Measurements from ENCODE around the gene TRHDE.

TRHDE gene

DNA sequence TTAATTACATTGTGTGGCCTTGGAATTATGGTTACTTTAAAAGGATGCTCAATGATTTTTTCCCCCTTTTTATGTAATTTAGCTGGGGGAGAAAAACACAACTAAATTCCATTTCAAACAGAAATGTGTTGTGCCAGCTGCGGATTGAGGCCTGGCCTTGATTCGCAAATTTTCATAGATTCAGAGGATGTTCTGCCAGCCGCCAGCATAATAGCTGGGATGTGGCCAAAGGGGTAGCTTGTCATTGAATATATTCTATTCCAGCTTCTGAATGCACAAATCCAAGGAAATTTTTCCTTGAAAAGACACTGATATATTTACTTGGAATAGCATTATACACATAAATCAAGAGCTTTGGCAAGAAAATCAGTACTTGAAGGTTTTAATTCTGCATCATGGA, 43.7 kb downstream of the TRHDE start:
- DNase-seq (ENCODE audit: low spot score): peak; percentile 23

DNA sequence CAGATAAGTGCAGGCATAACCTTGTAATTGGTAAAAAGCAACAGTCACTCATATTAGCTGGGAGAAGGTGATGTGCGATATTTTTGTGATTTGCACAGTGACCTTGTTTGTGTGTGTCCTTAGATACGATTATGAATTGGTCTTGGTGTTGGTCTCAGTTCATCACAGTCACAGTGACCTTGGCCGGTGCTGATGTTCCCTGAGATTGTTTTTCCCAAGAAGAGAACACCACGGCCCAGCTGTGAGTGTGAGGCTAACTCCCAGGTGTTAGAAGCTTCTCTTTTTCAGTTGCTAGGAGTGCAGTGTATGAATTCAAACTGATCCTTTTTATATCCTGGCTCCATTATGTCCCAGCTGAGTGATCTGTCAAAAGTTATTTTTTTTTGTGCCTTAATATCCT, 46.2 kb downstream of the TRHDE start:
- no peak for DNase-seq (ENCODE audit: low spot score)

DNA sequence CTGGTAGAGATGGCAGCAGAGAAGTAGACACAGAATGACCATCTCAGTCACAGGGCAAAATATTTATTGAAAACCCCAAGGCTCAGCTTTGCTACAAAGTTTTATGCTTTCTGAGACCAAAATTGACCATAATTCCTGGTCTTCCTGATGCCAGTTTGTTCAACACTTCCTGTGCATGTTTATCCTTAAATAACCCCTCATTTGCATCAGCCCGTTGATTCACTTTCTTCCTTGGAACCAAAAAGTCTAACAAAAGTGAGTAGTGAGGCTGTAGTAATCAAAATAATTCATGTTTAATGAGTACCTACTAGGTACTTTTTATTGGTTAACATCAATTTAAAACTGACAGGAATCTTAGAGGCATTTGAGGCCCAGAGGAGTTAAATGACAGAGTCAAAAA, 51.7 kb downstream of the TRHDE start:
- no peak for DNase-seq (ENCODE audit: low spot score)

DNA sequence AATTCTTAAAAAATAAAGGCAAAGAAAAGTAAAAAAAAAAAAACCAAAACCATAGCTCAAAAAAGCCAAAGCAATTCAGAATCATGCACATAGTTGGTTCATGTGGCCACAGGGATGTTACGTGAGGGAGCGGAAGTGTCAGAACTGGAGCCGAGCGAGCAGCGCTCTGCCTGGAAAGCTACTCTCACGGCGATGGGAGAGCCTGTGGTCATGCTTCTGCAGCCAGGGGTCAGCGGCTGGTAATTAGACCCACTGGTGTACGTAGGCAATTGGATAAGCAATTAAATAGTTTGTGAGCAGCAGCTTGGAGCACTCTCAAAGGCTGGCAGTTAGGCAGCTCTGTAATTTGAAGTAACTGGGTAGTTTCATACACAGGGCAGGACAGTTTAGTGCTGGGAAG, 58.1 kb downstream of the TRHDE start:
- peak; percentile 19 for DNase-seq (ENCODE audit: low spot score)

DNA sequence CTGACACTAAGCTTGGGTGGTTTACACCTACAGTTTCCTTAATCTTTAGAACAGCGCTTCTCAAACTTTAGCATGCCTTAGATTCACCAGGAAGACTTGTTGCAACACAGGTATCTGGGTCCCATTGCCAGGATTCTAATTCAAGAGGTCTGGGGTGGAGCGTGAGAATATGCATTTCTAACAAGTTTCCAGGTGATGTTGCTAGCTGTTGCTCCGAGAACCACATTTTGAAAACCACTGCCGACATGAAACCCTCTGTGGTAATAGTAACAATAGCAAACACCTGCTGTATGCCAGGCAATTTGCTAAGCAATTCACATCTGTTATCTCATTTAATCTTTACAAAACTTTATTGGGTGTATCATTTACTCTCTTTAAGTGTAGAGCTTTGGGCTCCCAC, 58.6 kb downstream of the TRHDE start:
- no peak for DNase-seq (ENCODE audit: low spot score)

DNA sequence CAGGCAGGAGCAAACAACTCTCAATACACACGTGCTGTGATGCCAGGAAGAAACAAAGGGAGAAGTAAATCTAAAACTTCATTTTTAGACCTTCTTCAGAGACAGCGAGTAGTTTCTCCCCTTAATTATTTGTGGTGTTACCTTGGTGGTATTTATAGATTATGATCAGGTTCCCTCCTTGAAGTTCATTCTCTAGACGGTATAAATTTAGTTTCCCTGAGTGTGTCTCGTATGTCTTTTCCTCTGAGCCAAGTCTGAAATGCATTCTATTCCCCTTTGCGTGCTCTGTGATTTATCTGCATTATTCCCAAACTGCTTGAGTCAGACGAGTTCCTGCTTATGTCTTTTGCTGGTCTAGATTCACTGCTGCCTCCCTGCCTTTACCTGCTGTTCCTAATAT, 65.2 kb downstream of the TRHDE start:
- DNase-seq (ENCODE audit: low spot score): no peak

DNA sequence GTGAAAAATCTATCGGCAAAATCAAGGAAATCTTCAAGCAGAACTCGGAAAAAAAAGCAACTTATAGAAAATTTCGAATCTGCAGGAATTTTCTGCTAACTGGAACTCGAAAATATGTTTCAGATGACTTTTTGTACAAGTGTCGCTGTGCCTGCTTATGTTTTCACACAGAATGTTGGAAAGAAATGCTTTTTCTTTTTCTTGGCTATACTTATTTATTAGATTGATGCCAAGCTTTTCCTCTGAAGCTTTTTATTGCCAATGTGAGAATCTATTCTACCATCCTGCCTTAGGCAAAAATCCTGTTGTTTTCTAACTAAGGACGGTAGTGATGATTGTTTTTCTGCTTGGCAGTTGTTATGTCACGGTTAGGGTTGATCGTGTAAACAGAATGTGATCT, 65.8 kb downstream of the TRHDE start:
- no peak for DNase-seq (ENCODE audit: low spot score)

DNA sequence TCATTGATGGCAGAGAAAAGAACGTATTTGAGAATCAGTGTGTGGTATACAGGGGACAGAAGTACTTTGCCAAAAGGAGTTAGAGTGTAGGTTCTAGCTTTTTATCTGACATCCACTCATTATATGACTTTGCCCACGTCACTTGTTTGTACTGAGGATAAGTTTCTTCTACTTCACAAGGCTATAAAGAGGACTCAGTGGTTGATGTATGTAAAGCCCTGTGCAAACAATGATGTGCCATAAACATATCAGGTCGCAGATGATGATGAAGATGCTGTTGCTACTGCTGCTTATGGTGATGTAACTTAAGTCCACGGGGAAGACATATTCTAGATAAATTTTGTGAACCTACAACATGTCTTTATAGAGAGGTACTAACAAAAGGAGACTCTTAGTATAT, 66.3 kb downstream of the TRHDE start:
- no peak for DNase-seq (ENCODE audit: low spot score)

DNA sequence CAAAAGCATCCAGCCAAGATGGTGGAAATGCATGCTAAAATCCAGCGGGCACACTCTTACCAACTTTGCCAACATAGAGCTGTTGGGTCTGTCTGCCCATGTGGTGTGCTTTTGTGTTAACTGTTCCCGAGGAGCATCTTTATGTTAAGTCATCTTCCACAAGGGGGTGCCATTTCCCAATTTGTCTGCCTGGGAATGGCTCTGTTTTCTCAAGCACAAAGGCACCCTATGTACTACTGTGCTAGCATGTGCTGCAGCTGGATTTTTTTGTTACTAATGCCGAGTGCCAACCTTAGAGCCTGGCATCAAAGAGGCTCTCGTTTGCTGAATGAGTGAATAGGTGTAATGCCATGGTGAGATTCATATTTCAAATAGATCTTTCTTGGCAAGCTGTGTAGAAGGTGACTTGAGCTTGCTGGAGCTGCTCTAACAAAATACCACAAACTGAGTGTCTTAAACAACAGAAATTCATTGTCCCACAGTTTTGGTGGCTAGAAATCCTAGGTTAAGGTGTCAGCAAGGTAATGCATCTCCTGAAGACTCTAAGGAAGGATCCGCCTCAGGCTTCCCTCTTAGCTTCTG, 74.3 kb downstream of the TRHDE start:
- peak; percentile 92 for DNase-seq (ENCODE audit: low spot score)

DNA sequence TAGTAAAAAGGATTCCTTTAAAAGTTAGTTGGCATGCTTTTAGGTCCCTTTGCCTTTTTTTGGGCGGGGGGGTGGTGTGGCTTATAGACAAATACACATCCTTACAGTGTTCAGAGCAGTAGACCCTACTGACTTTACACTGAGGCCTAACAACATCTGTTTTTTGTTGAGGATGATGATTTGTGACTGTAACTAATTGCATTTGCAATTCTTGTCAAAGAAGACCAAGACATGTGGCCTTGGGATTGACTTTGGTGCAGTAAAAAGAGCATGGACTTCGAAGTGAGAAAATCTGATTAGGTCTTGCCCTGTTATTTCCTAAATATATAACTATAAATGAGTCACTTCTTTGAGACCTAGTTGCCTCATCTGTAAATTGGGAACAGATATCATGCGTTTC, 77.3 kb downstream of the TRHDE start:
- no peak for DNase-seq (ENCODE audit: low spot score)

DNA sequence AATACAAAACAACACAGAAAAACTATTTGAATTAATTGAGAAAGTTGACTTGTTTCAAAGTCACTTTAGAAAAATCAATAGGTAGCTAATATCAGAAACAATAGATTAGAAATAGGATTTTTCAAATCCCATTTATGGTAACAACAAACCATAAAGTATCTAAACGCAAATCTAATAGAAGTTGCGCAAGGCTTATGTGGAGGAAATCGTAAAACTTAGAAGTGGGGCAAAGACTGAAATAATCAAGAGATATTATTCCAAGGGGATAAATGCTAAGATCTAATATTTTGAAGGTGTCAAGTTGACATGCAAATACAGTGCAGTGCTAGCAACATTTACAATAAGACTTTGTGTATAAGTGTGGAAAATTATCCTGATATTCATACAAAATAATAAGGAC, 87.2 kb downstream of the TRHDE start:
- DNase-seq (ENCODE audit: low spot score): no peak

DNA sequence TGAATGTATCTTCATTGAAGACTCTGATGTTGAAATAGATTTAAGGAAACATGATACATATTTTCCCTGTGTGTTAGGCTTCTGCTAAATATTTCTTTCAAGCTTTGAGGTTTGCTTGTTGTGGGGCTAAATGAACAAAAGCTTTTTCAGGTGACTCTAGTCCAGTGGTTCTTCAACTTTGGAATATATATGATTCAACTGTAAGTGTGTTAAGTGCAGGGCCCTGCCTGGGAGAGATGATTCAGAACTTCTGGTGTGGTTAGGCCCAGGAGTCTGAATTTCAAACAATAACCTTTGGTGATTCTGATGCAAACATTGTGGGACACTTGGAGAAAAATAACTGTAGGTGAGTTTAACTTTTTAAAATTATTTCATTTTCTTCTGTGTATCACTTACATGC, 93.0 kb downstream of the TRHDE start:
- no peak for DNase-seq (ENCODE audit: low spot score)

DNA sequence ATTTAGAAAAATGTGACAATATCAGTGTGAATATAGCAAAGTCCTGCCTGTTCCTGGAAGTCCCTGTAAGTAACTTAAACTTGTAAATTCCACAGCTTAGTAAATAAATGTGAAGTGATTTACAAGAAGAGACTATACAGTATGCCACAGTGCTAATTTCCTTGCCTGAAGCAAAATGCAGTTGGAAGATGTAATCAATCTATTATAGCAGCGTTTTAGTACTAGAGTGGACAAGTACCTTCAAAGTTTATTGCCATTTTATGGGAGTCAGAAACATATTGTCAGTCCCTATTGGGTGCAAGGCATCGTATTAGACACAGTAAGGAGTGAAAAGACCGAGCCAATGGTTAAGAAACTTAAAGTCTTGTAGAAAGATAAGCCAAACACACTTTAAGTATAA, 94.1 kb downstream of the TRHDE start:
- no peak for DNase-seq (ENCODE audit: low spot score)

DNA sequence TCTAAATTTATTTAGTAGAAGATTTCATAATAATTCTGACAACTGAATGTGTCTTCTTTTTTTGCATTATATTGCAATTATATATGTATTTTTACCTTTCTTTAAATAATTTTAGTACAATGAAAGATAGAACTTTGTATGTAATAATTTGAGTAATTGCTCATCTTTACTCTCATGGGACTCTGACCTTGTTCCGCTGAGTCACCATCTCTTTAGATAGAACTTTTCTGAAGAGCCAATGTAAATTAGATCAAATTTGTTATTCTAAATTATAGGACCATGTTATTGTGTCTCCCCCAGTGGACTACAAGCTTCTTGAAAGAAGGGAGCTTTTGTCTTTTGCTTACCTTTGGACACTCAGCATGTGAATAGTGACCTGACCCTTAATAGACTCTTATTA, 96.1 kb downstream of the TRHDE start:
- DNase-seq (ENCODE audit: low spot score): no peak

DNA sequence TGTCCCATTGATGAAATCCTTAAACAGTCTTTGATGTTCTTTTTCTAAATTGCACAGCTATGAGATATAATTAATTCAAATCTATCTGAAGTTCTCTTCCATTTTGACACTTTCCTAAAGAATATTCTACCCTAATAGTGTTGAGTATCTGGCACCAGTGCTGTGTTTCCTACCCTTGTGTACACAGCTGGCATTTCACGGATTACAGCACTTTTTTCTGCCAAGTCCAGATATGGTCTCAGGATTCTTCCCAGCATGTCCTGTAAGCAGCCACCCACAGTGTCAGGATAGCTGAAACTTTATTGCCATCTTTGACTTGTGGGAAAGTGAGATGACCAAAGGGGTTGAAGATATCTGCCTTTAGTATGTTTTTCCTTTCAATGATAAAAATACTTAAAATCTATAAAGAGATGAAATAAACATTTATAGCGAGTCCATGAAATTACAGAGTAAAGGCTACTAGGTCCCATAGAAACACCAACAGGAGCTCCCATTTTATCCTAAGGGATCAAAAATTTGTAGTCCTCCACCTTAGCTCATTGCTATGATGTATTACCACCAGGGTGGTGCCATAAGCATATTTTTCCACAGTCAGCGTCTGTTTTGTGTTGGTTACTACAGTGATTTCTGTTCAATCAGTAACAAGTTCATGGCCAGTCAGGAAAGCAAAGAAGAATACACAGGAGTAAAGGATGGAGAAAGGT, 96.7 kb downstream of the TRHDE start:
- no peak for DNase-seq (ENCODE audit: low spot score)

DNA sequence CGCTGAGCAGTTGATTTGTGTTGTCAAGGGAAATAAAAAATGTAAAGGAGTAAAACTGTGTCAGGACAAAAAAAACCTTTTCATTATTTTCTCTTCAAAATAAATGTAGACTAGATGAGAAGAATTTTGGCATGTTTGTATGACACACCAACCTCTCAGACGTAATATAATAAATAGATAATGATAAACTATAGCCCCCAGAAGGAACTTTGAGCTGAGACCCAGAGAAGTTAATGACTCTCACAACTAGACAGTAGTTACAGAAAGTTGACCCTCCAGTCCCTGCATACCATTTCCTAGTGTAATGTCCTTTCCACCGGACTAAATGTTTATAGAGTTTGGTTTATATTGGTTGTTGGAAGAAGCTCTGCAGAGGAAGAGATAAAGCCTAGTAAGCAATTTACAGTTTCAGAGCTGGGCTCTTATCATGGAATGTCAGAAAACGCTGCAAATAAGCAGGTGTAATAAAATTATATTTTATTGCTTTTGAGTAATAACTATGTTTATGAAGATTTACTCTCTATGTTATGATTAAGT, 97.3 kb downstream of the TRHDE start:
- no peak for DNase-seq (ENCODE audit: low spot score)

DNA sequence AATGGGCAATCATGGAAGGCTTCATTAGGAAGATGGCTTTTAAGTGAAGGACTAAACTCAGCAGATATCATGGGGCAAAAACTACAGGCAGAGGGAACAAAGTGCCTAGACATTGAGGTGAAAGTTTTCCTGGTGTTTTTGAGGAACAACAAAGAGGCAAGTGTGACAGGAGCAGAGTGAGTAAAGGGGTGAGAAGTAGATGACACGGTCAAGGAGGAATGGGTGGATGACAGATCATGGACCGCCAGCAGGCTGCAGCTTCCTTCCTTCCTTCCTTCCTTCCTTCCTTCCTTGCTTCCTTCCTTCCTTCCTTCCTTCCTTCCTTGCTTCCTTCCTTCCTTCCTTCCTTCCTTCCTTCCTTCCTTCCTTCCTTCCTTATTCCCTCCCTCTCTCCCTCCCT, 108.3 kb downstream of the TRHDE start:
- DNase-seq (ENCODE audit: low spot score): no peak

DNA sequence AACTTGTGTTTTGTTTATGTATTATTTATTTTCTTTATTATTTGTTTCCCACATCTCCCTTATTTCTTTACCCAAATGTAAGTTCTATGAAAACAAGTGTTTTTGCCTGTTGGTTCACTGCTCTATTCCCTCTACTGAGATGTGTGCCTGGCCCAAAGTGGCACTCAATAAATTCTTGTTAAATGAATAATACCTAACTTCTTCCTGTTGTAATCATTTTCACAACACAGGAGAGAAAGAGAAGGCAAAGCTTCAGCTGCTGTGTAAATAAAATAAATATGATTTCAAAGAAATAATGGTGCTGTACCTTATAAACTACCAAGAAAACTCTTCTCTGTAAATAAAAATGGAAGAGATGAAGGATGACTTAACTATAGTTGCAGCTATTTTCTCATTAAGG, 116.2 kb downstream of the TRHDE start:
- no peak for DNase-seq (ENCODE audit: low spot score)

DNA sequence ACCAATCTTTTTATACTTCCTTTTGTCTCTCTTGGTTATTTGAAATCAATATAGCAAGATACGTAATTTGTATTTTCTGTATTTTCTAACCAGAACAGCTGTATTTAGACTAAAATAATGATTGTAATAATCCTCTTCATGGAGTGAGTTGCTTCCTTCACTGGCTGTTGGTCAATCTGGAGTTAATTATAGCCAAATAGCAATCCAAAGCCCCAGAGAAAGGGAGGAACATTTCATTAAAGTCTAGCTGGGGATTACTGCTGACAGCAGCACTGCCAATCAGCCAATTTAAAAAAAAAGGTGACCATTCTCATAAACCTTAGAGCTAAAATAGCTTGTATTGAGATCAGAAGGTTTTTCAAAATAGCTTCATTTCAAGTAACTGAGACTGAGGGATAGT, 118.0 kb downstream of the TRHDE start:
- DNase-seq (ENCODE audit: low spot score): no peak

DNA sequence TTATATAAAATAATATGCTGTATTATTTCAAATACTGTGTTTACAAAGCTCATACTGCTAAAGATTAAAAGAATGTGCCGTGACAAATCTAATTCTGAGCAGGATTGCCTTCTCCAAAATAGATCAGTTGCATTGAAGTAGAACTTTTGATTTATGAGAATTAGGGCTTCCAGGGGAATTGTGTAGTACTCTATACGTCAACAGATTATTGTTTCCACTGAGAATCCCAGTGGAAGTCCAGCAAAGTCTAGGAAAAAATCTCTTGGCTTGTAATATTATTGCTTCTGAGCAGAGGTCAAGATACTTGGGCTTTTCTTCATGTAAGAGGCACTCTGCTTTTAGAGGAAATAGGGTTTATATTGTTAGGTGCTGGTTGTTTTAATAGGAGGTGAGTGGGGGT, 133.9 kb downstream of the TRHDE start:
- DNase-seq (ENCODE audit: low spot score): no peak

DNA sequence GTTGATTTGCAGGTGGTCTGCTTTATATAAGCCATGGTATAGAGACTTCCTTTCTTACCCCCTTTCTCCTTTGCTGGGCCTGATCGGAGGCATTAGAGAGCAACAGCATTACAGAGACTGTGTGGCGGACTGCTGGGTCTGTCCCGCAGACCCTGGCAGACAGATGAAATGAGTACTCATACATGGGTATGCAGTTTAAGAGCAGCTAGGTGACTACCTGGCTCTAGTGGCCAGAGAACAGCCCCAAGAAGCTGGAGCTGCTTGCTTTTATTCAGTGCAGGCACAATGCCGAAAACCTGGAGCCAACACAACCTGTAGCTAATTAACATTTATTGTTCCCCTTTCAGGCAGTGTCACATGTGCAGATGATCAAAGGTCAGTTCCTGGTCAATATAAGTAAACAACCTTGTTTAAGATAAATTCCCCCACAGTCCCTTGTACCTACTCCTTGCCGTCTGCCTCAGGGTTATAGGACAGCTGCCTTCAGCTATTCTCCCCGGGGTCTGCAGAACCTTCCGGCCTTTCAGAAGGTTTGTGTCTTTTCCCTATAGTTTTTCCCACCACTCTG, 160.0 kb downstream of the TRHDE start:
- no peak for DNase-seq (ENCODE audit: low spot score)

DNA sequence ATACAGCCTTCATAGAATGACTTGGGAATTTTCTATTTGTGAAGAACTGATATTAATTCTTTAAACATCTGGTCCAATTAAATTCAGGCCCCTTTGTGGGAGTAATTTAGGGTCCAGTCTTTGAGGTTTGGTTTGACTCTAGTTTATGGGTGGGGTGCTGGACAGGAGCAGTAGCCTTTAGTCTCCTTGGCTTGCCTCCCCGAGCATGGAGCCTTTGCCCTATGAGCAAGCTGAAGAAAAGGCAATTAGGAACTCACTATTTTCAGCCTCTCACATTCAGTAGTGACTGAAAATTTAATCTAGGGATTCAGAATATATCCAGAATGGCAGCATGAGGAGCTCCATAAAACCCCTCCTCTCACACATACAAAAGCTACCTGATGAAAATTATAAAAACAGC, 161.1 kb downstream of the TRHDE start:
- no peak for DNase-seq (ENCODE audit: low spot score)

DNA sequence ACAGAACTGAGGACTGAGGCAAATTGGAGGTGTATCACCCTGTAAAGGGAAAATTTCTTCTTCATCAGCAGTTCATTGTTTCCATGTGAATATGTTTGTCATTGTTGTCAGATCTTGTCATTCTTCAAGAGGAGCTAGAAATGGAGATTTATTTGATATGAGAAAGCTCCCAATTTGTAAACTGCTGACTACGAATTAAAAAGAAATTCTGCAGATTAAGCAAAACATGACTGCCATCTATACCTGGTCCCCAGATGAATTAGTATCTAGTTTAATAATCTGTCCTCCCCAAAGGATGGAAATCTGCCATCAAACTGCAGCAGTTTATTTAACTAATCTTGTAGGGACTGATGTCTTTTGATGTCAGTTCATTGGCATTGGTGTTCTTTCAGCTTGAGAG, 162.8 kb downstream of the TRHDE start:
- DNase-seq (ENCODE audit: low spot score): no peak

DNA sequence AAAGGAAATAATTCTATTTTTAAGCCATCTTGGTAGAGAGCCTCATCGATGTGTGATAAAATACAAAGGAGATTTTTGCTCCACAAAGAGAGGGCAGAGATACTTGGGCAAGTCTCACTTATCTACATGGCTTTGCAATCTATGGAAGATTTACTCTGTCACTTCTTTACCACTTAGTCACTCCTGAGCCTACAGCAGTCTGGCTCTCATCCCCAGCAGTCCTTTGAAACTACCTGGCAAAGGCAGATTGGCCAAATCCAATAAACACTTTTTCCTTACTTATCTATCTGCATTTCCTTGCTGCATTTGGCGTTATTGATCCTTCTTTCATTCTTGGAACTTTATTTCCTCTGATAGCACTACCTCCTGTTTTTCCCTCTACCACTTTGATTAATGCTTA, 170.0 kb downstream of the TRHDE start:
- DNase-seq (ENCODE audit: low spot score): no peak

Data from Ammon's horn (tissue), 1 donor.